NCI-H2196 (cell line): Measurements from ENCODE around the gene MRPL20.
A peak's percentile ranks its signal among the peaks of the same experiment; 100 is the strongest.
"Not testable (repeated sequence)": the region's sequence is repeated elsewhere in the genome, so short reads cannot be mapped to it uniquely, and the experiment has no call there.

Experiments
- DNase-seq: peaks from one replicate; lab custom pipeline; 2025; ENCODE audit not compliant: unreplicated experiment; lab: John Stamatoyannopoulos, UW

Gene MRPL20

GRCh38 chr1:1406821-1407635 is at the start of gene MRPL20:
TSS of gene MRPL20 (minus strand) at chr1:1407293. CDS start at chr1:1407217, 76 bp downstream.
- peak; percentile 95 for DNase-seq

- DNase-seq = not testable (repeated sequence)
These were observed 49.7 kb upstream of the MRPL20 start for GRCh38 chr1:1456683-1457255.

GRCh38 chr1:1455934-1456333 is 48.8 kb upstream of the MRPL20 start:
- not testable (repeated sequence) for DNase-seq

GRCh38 chr1:1455366-1455884 is 48.3 kb upstream of the MRPL20 start:
- DNase-seq = no peak

- DNase-seq = not testable (repeated sequence)
These were observed 47.4 kb upstream of the MRPL20 start for GRCh38 chr1:1454286-1455056.

- no peak for DNase-seq
These were observed 45.8 kb upstream of the MRPL20 start for GRCh38 chr1:1452882-1453281.

- peak; percentile 15 for DNase-seq
These were observed 45.3 kb upstream of the MRPL20 start for GRCh38 chr1:1452365-1452739.

- DNase-seq = no peak
These were observed 44.7 kb upstream of the MRPL20 start for GRCh38 chr1:1451696-1452364.

GRCh38 chr1:1450616-1451015 is 43.5 kb upstream of the MRPL20 start:
- not testable (repeated sequence) for DNase-seq

- no peak for DNase-seq
These were observed 42.1 kb upstream of the MRPL20 start, which contains the start of gene ATAD3C for GRCh38 chr1:1449099-1449739. TSS of gene ATAD3C (plus strand) at chr1:1449689. CDS start at chr1:1450684, 995 bp downstream.

- DNase-seq = not testable (repeated sequence)
These were observed 39.5 kb upstream of the MRPL20 start for GRCh38 chr1:1446631-1447030.

GRCh38 chr1:1442069-1442770 is 35.1 kb upstream of the MRPL20 start:
- no peak for DNase-seq

GRCh38 chr1:1441002-1441888 is 34.2 kb upstream of the MRPL20 start:
- DNase-seq = peak; percentile 27

GRCh38 chr1:1440262-1441001 is 33.3 kb upstream of the MRPL20 start:
- DNase-seq = no peak

GRCh38 chr1:1439546-1440261 is 32.6 kb upstream of the MRPL20 start:
- DNase-seq = no peak

- no peak for DNase-seq
These were observed 31.7 kb upstream of the MRPL20 start for GRCh38 chr1:1438531-1439381.
